Measurements from ENCODE around the gene IGDCC3.

IGDCC3 gene

GRCh38 chr15:65326117-65326526 lies 51.7 kb downstream of the IGDCC3 start:
- no peak for DNase-seq (ENCODE audit: low read depth in 1 of 2, low spot score in 1 of 2)
- Histone ChIP-seq H3K4me3 (replicated peaks; ENCODE audit: insufficient read depth, low read length) (no peak overlapping the region), H3K27me3 (ENCODE audit: insufficient read depth, poor library complexity, severe bottlenecking) (peaks cover 10% of the 10 kb centered on the region), H3K27ac (replicated peaks) (no peak overlapping the region)
- TF ChIP-seq REST (IDR thresholded peaks at IDR 0.05; ENCODE audit: insufficient replicate concordance, low read depth), result peak; percentile 11
- no peak for TF ChIP-seq SPI1 (IDR thresholded peaks at IDR 0.05; ENCODE audit: borderline replicate concordance, low read depth)
- TF ChIP-seq POLR2AphosphoS5 (IDR thresholded peaks at IDR 0.05; ENCODE audit: low read depth), result no peak

GRCh38 chr15:65323071-65323511 lies 54.7 kb downstream of the IGDCC3 start:
- TF ChIP-seq REST (IDR thresholded peaks at IDR 0.05; ENCODE audit: insufficient replicate concordance, low read depth), result no peak
- TF ChIP-seq POLR2AphosphoS5 (IDR thresholded peaks at IDR 0.05; ENCODE audit: low read depth), result no peak
- TF ChIP-seq SPI1 (IDR thresholded peaks at IDR 0.05; ENCODE audit: borderline replicate concordance, low read depth), result no peak
- H3K27ac ChIP-seq (replicated peaks), result no peak overlapping the region
- H3K4me3 ChIP-seq (replicated peaks; ENCODE audit: insufficient read depth, low read length), result no peak overlapping the region
- DNase-seq (ENCODE audit: low read depth in 1 of 2, low spot score in 1 of 2), result no peak
- H3K27me3 ChIP-seq (ENCODE audit: insufficient read depth, poor library complexity, severe bottlenecking), result peaks cover 17% of the 10 kb centered on the region

- no peak for TF ChIP-seq GABPA (IDR thresholded peaks at IDR 0.05; ENCODE audit: low read depth)
- TF ChIP-seq CTCF (IDR thresholded peaks at IDR 0.05; ENCODE audit: insufficient read depth, low read length), result peak; percentile 85
- DNase-seq (ENCODE audit: low read depth in 1 of 2, low spot score in 1 of 2), result peak; percentile 38 to 80
- Histone ChIP-seq H3K27me3 (ENCODE audit: insufficient read depth, poor library complexity, severe bottlenecking) (peaks cover 9% of the 10 kb centered on the region), H3K4me3 (replicated peaks; ENCODE audit: insufficient read depth, low read length) (no peak overlapping the region), H3K27ac (replicated peaks) (no peak overlapping the region)
Observed at GRCh38 chr15:65318870-65319356, 58.9 kb downstream of the IGDCC3 start.

- no peak overlapping the region for H3K27ac ChIP-seq (replicated peaks)
- H3K4me3 ChIP-seq (replicated peaks; ENCODE audit: insufficient read depth, low read length), result no peak overlapping the region
- DNase-seq (ENCODE audit: low read depth in 1 of 2, low spot score in 1 of 2), result no peak
- H3K27me3 ChIP-seq (ENCODE audit: insufficient read depth, poor library complexity, severe bottlenecking), result no peaks in the 10 kb centered on the region
- TF ChIP-seq REST (IDR thresholded peaks at IDR 0.05; ENCODE audit: insufficient replicate concordance, low read depth) (no peak), SPI1 (IDR thresholded peaks at IDR 0.05; ENCODE audit: borderline replicate concordance, low read depth) (no peak), GABPA (IDR thresholded peaks at IDR 0.05; ENCODE audit: low read depth) (no peak), POLR2AphosphoS5 (IDR thresholded peaks at IDR 0.05; ENCODE audit: low read depth) (no peak), CTCF (IDR thresholded peaks at IDR 0.05; ENCODE audit: insufficient read depth, low read length) (no peak)
Observed at GRCh38 chr15:65312400-65312916, 65.3 kb downstream of the IGDCC3 start.
